DOHH2 (cell line): ENCODE results near the gene ESPL1.

Experiments
- EZH2phosphoT487 ChIP-seq: fragments of 200-600 bp; sonication (generic); IDR thresholded peaks from 2 replicates; pipeline ENCODE4 v1.6.1; 2017; ENCODE audit warnings: borderline replicate concordance, mild to moderate bottlenecking, antibody characterized with exemption, low read length, moderate library complexity, mixed read lengths
- TF ChIP-seq, protein P1 (sequence below): fragments of 200-600 bp; sonication (generic); IDR thresholded peaks from one replicate; pipeline ENCODE4 v1.5.1; 2014; ENCODE audit warnings: antibody characterized with exemption, mild to moderate bottlenecking, low read depth, low read length; ENCODE audit not compliant: poor library complexity, severe bottlenecking

DNA sequence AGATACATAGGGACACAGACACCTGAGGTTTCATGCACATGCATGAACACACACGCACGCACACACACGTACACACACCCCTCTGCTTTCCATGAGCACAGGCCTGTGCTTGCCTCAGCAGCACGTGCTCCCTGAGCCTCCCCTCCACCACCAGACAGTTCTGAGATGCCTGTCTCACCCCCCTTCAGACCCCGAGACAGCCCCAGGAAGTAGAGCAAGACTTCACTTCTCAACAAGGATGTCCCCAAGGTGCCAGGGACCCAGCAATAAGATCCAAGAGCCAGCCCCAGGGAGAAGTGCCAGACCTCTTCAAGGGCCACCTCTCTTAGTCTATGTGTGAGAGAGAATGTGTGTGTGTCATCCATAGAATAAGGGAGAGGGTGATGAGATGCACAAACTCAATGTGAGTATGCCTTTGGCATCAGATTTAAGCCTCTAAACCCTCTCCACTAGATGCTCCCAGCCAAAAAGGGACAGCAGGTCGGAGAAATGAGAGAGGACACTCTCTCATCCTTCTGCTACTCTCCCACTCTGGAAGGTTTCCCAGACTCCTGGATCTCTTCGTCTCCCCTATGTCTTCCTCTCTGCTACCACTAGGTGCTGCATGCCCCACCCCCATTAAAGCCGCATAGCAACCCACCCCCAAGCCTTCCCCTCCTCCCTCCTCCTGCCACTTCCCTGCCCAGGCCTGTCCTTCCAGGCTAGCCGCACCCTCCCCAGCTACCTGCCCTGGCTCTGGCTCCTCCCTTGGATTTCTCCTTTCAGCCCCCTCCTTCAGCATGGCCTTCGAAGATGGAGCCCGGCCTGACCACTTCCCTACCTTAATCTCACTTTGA, 43.8 kb upstream of the ESPL1 start:
- TF ChIP-seq, protein P1, sequence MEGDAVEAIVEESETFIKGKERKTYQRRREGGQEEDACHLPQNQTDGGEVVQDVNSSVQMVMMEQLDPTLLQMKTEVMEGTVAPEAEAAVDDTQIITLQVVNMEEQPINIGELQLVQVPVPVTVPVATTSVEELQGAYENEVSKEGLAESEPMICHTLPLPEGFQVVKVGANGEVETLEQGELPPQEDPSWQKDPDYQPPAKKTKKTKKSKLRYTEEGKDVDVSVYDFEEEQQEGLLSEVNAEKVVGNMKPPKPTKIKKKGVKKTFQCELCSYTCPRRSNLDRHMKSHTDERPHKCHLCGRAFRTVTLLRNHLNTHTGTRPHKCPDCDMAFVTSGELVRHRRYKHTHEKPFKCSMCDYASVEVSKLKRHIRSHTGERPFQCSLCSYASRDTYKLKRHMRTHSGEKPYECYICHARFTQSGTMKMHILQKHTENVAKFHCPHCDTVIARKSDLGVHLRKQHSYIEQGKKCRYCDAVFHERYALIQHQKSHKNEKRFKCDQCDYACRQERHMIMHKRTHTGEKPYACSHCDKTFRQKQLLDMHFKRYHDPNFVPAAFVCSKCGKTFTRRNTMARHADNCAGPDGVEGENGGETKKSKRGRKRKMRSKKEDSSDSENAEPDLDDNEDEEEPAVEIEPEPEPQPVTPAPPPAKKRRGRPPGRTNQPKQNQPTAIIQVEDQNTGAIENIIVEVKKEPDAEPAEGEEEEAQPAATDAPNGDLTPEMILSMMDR = peak; percentile 27
- no peak for TF ChIP-seq EZH2phosphoT487
